ENCODE data around the gene CAPN1. TPM values are rescaled to one million over a fixed set of nuclear protein-coding genes. Genes with fewer than 3 reads are reported as not detected.

Gene CAPN1
- polyA plus RNA-seq, 2 of the 4 experiments (the other 2 are of a cell fraction) = 63.7 to 93.1 TPM

DNA sequence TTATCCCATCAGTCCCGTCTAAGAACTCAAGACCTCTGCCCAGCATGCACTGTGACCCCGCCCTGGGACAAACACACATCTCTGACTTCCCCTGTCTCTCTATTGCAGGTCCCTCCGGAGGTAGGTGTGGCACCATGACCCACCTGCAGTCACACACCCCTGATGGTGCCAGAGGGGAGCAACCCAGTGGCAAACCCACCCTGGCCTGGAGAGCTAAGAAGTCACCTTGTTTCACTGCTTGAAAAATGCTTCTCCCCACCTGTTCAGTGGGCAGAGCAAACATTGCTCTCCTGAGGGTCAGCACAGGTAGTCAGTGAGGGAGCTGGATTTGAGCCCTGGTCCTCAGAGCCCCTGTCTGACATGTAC lies 23.9 kb downstream of the CAPN1 start:
- CTCF ChIA-PET = interaction anchor here (0.6 to 5.3 kb wide), 29 partner anchors 9 to 147 kb away, joined by 3 to 81 read pairs (median 5); partner anchors contain the start of genes CAPN1, POLA2, SYVN1 and ZNHIT2
- Histone ChIP-seq H3K27ac (no peak overlapping the region), H3K4me2 (no peak overlapping the region), H3K9me3 (no peaks in the 10 kb centered on the region), H3K4me3 (no peak overlapping the region), H3K4me1 (no peaks in the 10 kb centered on the region)
- 65% methylated on average over 3 of the region's 3 CpGs for WGBS (ENCODE audit: missing lambda C conversion rate)
- FAIRE-seq = no peak
- ATAC-seq = no peak
- POLR2A ChIA-PET = interaction anchor here (0.7 kb wide), 1 partner anchor 83 kb away, joined by 5 read pairs; the partner anchor contains the start of gene MRPL49
- TF ChIP-seq HEYL (CRISPR knock-in tag; IDR thresholded peaks at IDR 0.05) (no peak), HOXB13 (CRISPR knock-in tag; IDR thresholded peaks at IDR 0.05; ENCODE audit: low read depth) (no peak), TFCP2L1 (CRISPR knock-in tag; IDR thresholded peaks at IDR 0.05) (no peak), JUN (IDR thresholded peaks at IDR 0.05) (no peak), MAX (IDR thresholded peaks at IDR 0.05) (no peak)
- no peak for DNase-seq (ENCODE audit: low read depth in 1 of 2, low spot score in 1 of 2)

GRCh38 chr11:65206441-65206841 lies 24.7 kb downstream of the CAPN1 start:
- Histone ChIP-seq H3K27ac (no peak overlapping the region), H3K9me3 (no peaks in the 10 kb centered on the region), H3K4me3 (no peak overlapping the region), H3K4me2 (no peak overlapping the region), H3K4me1 (no peaks in the 10 kb centered on the region)
- TF ChIP-seq, protein P1, sequence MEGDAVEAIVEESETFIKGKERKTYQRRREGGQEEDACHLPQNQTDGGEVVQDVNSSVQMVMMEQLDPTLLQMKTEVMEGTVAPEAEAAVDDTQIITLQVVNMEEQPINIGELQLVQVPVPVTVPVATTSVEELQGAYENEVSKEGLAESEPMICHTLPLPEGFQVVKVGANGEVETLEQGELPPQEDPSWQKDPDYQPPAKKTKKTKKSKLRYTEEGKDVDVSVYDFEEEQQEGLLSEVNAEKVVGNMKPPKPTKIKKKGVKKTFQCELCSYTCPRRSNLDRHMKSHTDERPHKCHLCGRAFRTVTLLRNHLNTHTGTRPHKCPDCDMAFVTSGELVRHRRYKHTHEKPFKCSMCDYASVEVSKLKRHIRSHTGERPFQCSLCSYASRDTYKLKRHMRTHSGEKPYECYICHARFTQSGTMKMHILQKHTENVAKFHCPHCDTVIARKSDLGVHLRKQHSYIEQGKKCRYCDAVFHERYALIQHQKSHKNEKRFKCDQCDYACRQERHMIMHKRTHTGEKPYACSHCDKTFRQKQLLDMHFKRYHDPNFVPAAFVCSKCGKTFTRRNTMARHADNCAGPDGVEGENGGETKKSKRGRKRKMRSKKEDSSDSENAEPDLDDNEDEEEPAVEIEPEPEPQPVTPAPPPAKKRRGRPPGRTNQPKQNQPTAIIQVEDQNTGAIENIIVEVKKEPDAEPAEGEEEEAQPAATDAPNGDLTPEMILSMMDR (IDR thresholded peaks at IDR 0.05) = no peak
- TF ChIP-seq FOSL2 (IDR thresholded peaks at IDR 0.05) = no peak
- TF ChIP-seq FOSL2 (CRISPR knock-in tag; IDR thresholded peaks at IDR 0.05) = no peak
- no peak for TF ChIP-seq KDM1A (IDR thresholded peaks at IDR 0.05; ENCODE audit: low read depth)
- no peak for TF ChIP-seq CBX2 (IDR thresholded peaks at IDR 0.05; ENCODE audit: borderline replicate concordance, low read depth)
- TF ChIP-seq MAX (IDR thresholded peaks at IDR 0.05) = no peak
- TF ChIP-seq MYC (IDR thresholded peaks at IDR 0.05; ENCODE audit: borderline replicate concordance, low read length) = no peak
- no peak for TF ChIP-seq HOXB5 (CRISPR knock-in tag; IDR thresholded peaks at IDR 0.05)
- no peak for TF ChIP-seq CBX8 (IDR thresholded peaks at IDR 0.05)
- TF ChIP-seq, protein P2, sequence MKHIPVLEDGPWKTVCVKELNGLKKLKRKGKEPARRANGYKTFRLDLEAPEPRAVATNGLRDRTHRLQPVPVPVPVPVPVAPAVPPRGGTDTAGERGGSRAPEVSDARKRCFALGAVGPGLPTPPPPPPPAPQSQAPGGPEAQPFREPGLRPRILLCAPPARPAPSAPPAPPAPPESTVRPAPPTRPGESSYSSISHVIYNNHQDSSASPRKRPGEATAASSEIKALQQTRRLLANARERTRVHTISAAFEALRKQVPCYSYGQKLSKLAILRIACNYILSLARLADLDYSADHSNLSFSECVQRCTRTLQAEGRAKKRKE (CRISPR knock-in tag; IDR thresholded peaks at IDR 0.05; ENCODE audit: low read depth) = no peak
- no peak for TF ChIP-seq SMC3 (IDR thresholded peaks at IDR 0.05)
- no peak for TF ChIP-seq HOXA7 (CRISPR knock-in tag; IDR thresholded peaks at IDR 0.05)
- TF ChIP-seq, protein P3, sequence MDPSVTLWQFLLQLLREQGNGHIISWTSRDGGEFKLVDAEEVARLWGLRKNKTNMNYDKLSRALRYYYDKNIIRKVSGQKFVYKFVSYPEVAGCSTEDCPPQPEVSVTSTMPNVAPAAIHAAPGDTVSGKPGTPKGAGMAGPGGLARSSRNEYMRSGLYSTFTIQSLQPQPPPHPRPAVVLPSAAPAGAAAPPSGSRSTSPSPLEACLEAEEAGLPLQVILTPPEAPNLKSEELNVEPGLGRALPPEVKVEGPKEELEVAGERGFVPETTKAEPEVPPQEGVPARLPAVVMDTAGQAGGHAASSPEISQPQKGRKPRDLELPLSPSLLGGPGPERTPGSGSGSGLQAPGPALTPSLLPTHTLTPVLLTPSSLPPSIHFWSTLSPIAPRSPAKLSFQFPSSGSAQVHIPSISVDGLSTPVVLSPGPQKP (IDR thresholded peaks at IDR 0.05; ENCODE audit: low read depth, low read length) = no peak
- TF ChIP-seq, protein P4, sequence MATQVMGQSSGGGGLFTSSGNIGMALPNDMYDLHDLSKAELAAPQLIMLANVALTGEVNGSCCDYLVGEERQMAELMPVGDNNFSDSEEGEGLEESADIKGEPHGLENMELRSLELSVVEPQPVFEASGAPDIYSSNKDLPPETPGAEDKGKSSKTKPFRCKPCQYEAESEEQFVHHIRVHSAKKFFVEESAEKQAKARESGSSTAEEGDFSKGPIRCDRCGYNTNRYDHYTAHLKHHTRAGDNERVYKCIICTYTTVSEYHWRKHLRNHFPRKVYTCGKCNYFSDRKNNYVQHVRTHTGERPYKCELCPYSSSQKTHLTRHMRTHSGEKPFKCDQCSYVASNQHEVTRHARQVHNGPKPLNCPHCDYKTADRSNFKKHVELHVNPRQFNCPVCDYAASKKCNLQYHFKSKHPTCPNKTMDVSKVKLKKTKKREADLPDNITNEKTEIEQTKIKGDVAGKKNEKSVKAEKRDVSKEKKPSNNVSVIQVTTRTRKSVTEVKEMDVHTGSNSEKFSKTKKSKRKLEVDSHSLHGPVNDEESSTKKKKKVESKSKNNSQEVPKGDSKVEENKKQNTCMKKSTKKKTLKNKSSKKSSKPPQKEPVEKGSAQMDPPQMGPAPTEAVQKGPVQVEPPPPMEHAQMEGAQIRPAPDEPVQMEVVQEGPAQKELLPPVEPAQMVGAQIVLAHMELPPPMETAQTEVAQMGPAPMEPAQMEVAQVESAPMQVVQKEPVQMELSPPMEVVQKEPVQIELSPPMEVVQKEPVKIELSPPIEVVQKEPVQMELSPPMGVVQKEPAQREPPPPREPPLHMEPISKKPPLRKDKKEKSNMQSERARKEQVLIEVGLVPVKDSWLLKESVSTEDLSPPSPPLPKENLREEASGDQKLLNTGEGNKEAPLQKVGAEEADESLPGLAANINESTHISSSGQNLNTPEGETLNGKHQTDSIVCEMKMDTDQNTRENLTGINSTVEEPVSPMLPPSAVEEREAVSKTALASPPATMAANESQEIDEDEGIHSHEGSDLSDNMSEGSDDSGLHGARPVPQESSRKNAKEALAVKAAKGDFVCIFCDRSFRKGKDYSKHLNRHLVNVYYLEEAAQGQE (IDR thresholded peaks at IDR 0.05) = no peak
- no peak for TF ChIP-seq TFCP2L1 (CRISPR knock-in tag; IDR thresholded peaks at IDR 0.05)
- TF ChIP-seq SREBF2 (IDR thresholded peaks at IDR 0.05) = no peak
- ATAC-seq = no peak
- no peak for DNase-seq (ENCODE audit: low read depth in 1 of 2, low spot score in 1 of 2)
- ChIA-PET CTCF (interaction anchor here (0.8 to 5.3 kb wide), 11 partner anchors 9 to 123 kb away, joined by 3 to 81 read pairs (median 15); partner anchors contain the start of gene CAPN1), POLR2A (interaction anchor here (0.7 kb wide), 1 partner anchor 84 kb away, joined by 5 read pairs; the partner anchor contains the start of gene MRPL49)
- no peak for FAIRE-seq
- 91% methylated on average over 17 of the region's 17 CpGs for WGBS (ENCODE audit: missing lambda C conversion rate)

Data from A549 (cell line).